Panc1 (cell line): ENCODE data around the gene MOV10.

Experiments
- POLR2AphosphoS5 ChIP-seq: IDR thresholded peaks from 2 replicates; pipeline ENCODE4 v1.6.1; 2012; ENCODE audit warnings: mild to moderate bottlenecking, low read depth, low read length, moderate library complexity
- TCF7L2 ChIP-seq: IDR thresholded peaks from 2 replicates; pipeline ENCODE4 v1.6.1; 2011; ENCODE audit warnings: mild to moderate bottlenecking, low read depth, low read length, inconsistent platforms
- TF ChIP-seq, protein P1 (sequence below): fragments of 450-650 bp; IDR thresholded peaks from 2 replicates; pipeline ENCODE4 v1.5.1; 2017; ENCODE audit warnings: mild to moderate bottlenecking

DNA sequence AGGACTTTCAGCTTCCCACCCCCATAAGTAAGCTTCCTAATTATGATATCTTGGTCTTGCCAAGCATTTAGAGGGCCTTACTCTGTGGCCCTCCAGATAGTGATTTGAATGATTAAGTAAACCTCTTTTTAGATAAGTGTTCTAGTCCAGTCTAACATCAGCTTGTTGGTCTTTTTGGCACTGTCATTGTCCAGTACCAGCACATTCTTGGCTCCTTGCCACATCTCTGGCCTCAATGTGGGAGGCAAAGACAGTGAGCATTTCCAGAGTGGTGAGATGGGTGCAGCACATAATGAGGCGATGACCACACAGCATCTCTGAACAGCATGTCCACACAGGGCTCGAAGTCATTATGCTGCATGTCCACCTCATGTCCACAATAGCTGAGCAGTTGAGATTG is 48.8 kb upstream of the MOV10 start:
- TF ChIP-seq POLR2AphosphoS5 (no peak), TCF7L2 (no peak)
- TF ChIP-seq, protein P1, sequence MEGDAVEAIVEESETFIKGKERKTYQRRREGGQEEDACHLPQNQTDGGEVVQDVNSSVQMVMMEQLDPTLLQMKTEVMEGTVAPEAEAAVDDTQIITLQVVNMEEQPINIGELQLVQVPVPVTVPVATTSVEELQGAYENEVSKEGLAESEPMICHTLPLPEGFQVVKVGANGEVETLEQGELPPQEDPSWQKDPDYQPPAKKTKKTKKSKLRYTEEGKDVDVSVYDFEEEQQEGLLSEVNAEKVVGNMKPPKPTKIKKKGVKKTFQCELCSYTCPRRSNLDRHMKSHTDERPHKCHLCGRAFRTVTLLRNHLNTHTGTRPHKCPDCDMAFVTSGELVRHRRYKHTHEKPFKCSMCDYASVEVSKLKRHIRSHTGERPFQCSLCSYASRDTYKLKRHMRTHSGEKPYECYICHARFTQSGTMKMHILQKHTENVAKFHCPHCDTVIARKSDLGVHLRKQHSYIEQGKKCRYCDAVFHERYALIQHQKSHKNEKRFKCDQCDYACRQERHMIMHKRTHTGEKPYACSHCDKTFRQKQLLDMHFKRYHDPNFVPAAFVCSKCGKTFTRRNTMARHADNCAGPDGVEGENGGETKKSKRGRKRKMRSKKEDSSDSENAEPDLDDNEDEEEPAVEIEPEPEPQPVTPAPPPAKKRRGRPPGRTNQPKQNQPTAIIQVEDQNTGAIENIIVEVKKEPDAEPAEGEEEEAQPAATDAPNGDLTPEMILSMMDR: no peak
